Stimulated activated CD8-positive, alpha-beta memory T cell treated with anti-CD3 and anti-CD28 coated beads, Interleukin-7, amount 100 ng/mL, for 24 hours (primary cell): Measurements from ENCODE around the gene IGFN1.
"Not testable (repeated sequence)": the region's sequence is repeated elsewhere in the genome, so short reads cannot be mapped to it uniquely, and the experiment has no call there.

Source experiments
- DNase-seq: peaks from one replicate; pipeline ENCODE4 v3.0.0-alpha.2; 2020; ENCODE audit warnings: low read depth

Gene IGFN1

GRCh38 chr1:201250326-201251011, 59.8 kb downstream of the IGFN1 start:
- DNase-seq: no peak

DNA sequence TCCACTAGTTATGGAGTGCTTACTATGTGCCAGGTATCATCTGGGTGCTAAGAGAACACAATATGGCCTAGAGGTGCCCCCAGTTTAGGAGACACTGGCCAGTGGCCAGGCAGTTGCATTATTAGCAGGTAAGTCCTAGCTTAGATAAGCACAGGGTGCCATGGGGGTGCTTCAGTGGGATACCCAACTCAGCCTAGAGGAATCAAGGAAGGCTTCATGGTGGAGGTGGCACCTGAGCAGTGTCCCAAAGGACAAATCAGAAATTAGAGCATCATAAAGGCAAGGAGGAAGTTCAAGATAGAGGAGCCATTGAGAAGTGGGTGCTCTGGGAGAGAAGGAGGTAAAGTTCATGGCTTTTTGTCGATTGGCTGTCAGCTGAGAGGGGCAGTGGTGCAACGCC, 60.8 kb downstream of the IGFN1 start:
- no peak for DNase-seq

- no peak for DNase-seq
Measured at GRCh38 chr1:201251851-201252430, 61.3 kb downstream of the IGFN1 start.

DNA sequence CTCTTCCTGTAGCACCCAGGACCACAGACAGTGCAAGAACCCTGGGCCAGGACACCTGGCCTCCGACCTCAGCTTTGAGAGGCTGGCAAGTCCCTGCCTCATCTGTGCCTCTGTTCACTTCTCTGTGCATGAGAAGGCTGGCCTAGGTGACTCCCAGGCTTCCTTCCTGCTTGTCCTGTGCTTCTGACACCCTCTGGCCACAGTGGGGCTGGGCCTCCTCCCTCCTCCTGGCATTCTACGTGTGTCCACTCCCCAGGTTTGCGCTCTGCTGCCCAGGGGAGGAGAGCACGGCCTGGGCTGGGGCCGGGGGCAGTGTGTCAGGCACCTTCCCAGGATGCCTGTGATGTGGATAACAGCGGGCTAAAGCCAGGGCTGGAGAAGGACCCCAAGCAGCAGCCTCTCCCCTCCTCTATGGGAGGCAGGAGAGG, 62.3 kb downstream of the IGFN1 start:
- no peak for DNase-seq

- no peak for DNase-seq
Measured at GRCh38 chr1:201253411-201253810, 62.8 kb downstream of the IGFN1 start.

DNA sequence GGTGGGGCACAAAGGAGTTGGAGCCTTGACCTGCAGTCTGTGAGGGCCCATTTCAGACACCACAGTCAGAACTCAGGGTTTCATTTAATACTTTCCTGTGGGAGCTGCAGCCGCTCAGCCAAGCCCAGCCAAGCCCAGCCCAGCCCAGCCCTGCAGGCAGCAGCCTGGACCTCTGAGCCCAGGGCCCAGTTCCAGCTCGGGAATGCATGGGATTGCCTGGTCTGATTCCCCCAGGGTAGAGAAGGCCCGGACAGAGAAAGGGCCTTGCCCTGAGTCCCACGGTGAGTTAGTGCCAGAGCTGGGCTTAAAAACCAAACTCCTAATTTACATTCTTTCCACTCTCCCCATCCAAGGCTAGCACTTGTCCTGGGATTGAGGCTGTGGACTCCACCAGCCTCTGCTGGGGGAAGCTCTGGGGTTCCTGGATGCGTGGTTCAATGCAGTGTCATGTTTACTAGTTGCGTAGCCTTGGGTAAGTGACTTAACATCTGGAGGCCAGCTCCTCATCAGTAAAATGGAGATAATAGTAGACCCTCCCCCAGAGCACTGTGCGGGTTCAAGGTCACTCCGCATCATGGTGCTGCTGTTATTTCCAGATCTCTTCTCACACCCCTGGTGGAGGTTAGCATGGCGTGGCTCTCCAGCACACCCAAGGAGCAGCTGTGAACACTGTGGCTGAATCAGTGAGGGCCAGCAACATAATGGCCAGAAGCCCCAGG, 63.4 kb downstream of the IGFN1 start:
- DNase-seq: no peak

GRCh38 chr1:201254625-201255478, 64.2 kb downstream of the IGFN1 start:
- peak; percentile 61 for DNase-seq

DNA sequence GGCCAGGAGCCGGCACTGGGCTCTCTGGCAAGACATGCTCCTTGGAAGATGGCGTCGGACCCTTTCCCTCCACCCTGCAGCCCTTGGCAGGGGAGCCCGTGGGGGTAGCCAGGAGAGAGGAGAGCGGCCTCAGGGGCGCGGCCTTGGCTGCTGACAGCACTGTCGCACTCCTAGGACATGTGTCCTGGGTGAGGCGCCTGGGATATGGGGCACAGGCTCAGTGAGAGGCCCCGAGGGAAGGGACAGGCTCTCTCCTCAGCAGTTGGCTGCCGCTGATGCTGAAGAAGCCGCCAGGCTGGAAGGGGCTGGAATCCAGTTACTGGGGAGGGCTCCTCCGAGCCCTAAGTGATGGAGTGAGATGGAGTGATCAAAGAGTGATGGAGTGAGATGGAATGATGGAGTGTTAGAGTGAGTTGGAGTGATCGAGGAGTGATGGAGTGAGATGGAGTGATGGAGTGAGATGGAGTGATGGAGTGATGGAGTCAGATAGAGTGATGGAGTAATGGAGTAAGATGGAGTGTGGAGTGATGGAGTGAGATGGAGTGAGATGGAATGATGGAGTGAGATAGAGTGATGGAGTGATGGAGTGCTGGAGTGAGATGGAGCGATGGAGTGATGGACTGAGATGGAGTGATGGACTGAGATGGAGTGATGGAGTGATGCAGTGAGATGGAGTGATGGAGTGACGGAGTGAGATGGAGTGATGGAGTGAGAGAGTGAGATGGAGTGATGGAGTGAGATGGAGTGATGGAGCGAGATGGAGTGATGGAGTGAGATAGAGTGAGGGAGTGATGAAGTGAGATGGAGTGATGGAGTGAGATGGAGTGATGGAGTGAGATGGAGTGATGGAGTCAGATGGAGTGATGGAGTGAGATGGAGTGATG, 65.1 kb downstream of the IGFN1 start:
- DNase-seq: no peak

- not testable (repeated sequence) for DNase-seq
Measured at GRCh38 chr1:201258132-201258531, 67.5 kb downstream of the IGFN1 start.

GRCh38 chr1:201258763-201259230, 68.2 kb downstream of the IGFN1 start:
- DNase-seq: no peak

GRCh38 chr1:201259476-201260235, 69.0 kb downstream of the IGFN1 start:
- DNase-seq: no peak

GRCh38 chr1:201260236-201260590, 69.6 kb downstream of the IGFN1 start:
- DNase-seq: no peak

GRCh38 chr1:201260648-201261311, 70.2 kb downstream of the IGFN1 start:
- no peak for DNase-seq

DNA sequence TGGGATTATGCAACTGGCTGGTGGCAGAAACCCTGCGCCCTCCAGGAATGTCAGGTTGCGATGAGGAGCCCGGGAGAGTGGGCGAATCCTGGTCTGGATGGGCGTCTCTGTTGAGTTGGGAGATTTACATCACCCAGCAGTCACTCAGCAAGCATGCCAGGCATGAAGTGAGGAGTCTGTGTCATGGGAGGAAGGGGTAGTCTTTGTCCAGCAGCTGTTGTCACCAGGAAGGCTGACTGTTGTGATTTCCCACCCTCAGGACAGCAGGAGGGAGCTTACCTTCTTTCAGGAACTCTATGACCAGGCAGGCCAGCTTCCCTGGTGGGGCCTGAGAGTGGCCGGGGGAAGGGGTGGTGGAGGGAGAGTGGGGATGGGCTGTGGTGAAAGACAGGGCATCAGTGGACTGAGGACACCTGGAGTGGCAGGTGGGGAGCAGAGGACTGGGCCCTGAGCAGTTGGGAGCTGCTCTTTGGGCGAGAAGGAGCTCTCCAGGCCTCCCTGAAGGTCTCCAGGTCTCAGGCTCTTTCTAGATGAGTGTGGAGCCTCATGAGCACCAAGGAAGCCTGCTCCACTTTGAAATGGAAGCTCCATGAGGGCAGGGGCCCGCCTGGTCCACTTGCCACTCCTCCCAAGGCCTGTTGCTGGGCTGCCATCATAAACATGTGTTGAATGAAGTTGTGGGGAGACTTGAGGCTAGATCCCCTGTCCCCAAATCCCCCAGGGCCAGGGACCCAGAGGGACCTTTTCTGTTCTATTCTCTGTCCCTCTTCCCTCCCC, 71.3 kb downstream of the IGFN1 start:
- no peak for DNase-seq

- DNase-seq: no peak
Measured at GRCh38 chr1:201262963-201263608, 72.5 kb downstream of the IGFN1 start.

- DNase-seq: no peak
Measured at GRCh38 chr1:201264072-201264471, 73.4 kb downstream of the IGFN1 start.

- no peak for DNase-seq
Measured at GRCh38 chr1:201264554-201264953, 73.9 kb downstream of the IGFN1 start.

- no peak for DNase-seq
Measured at GRCh38 chr1:201265756-201266155, 75.1 kb downstream of the IGFN1 start.

GRCh38 chr1:201266276-201266675, 75.7 kb downstream of the IGFN1 start:
- DNase-seq: no peak
